ENCODE results near the gene PTPA. TPM values are rescaled to one million over a fixed set of nuclear protein-coding genes. Genes with fewer than 3 reads are reported as not detected.

The PTPA gene
- polyA plus RNA-seq, 1 donor from 2014 or later: 62.8 TPM

DNA sequence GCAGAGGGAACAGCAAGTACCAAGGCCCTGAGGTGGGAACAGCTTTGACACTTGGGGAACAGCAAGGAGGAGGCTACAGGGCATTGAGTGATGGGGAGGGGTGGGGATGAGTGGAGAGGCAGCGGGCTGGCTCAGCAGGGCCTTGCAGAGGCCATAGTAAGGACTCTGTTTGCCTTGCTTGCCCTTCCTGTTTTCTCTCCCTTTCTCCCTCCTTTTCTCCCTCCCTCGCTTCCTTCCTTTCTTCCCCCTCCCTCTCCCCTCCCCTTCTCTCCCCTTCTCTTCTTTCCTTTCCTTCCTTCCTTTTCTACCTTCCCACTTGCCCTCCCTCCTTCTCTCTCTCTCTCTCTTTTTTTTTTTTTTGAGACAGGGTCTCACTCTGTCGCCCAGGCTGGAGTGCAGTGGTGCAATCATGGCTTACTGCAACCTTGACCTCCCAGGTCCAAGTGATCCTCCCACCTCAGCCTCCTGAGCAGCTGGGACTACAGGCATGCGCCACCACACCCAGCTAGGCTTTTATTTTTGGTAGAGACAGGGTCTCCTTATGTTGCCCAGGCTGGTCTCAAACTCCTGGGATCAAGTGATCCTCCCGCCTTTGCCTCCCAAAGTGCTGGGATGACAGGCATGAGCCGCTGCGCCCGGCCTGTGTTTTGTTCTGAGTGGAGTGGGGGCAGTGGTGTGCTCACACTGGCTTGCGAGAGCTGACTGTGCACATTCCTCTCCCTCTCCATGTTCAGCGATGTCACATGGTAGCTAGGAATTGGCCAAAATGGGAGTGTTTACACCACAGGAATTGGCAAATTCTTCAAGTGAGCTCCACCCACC lies 49.7 kb downstream of the PTPA start:
- Histone ChIP-seq H4K20me1 (ENCODE audit: insufficient read depth) (no peaks in the 10 kb centered on the region), H3K4me3 (ENCODE audit: low read length) (no peak overlapping the region), H3K36me3 (ENCODE audit: insufficient read depth, low read length) (no peaks in the 10 kb centered on the region), H3K27me3 (ENCODE audit: insufficient read depth, low read depth, low read length) (no peaks in the 10 kb centered on the region), H3F3A (ENCODE audit: insufficient read depth, low read length, poor library complexity, severe bottlenecking) (no peaks in the 10 kb centered on the region), H3K9ac (ENCODE audit: low read length) (no peak overlapping the region), H3K27ac (ENCODE audit: low read length) (no peak overlapping the region), H3K9me2 (ENCODE audit: insufficient read depth, low read length) (no peaks in the 10 kb centered on the region), H3K4me2 (ENCODE audit: low read length) (no peak overlapping the region), H2AFZ (ENCODE audit: low read depth, low read length) (no peak overlapping the region), H3K9me3 (ENCODE audit: low read length) (no peaks in the 10 kb centered on the region), H3K79me2 (replicated peaks; ENCODE audit: insufficient read depth, low read length) (no peaks in the 10 kb centered on the region)
- TF ChIP-seq TAF1 (IDR thresholded peaks at IDR 0.05; ENCODE audit: low read depth) (no peak), EZH2 (IDR thresholded peaks at IDR 0.05; ENCODE audit: borderline replicate concordance, insufficient read depth, low read length, poor library complexity, severe bottlenecking) (no peak), POLR2AphosphoS5 (IDR thresholded peaks at IDR 0.05) (no peak), RAD21 (conservative IDR thresholded peaks at IDR 0.05) (no peak), MXI1 (conservative IDR thresholded peaks at IDR 0.05; ENCODE audit: poor library complexity, severe bottlenecking) (no peak), EP300 (conservative IDR thresholded peaks at IDR 0.05; ENCODE audit: poor library complexity, severe bottlenecking) (no peak), SMC3 (conservative IDR thresholded peaks at IDR 0.05; ENCODE audit: poor library complexity) (no peak)
- TF ChIP-seq, protein P1, sequence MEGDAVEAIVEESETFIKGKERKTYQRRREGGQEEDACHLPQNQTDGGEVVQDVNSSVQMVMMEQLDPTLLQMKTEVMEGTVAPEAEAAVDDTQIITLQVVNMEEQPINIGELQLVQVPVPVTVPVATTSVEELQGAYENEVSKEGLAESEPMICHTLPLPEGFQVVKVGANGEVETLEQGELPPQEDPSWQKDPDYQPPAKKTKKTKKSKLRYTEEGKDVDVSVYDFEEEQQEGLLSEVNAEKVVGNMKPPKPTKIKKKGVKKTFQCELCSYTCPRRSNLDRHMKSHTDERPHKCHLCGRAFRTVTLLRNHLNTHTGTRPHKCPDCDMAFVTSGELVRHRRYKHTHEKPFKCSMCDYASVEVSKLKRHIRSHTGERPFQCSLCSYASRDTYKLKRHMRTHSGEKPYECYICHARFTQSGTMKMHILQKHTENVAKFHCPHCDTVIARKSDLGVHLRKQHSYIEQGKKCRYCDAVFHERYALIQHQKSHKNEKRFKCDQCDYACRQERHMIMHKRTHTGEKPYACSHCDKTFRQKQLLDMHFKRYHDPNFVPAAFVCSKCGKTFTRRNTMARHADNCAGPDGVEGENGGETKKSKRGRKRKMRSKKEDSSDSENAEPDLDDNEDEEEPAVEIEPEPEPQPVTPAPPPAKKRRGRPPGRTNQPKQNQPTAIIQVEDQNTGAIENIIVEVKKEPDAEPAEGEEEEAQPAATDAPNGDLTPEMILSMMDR (IDR thresholded peaks at IDR 0.05; ENCODE audit: poor library complexity, severe bottlenecking): no peak
- TF ChIP-seq, protein P2, sequence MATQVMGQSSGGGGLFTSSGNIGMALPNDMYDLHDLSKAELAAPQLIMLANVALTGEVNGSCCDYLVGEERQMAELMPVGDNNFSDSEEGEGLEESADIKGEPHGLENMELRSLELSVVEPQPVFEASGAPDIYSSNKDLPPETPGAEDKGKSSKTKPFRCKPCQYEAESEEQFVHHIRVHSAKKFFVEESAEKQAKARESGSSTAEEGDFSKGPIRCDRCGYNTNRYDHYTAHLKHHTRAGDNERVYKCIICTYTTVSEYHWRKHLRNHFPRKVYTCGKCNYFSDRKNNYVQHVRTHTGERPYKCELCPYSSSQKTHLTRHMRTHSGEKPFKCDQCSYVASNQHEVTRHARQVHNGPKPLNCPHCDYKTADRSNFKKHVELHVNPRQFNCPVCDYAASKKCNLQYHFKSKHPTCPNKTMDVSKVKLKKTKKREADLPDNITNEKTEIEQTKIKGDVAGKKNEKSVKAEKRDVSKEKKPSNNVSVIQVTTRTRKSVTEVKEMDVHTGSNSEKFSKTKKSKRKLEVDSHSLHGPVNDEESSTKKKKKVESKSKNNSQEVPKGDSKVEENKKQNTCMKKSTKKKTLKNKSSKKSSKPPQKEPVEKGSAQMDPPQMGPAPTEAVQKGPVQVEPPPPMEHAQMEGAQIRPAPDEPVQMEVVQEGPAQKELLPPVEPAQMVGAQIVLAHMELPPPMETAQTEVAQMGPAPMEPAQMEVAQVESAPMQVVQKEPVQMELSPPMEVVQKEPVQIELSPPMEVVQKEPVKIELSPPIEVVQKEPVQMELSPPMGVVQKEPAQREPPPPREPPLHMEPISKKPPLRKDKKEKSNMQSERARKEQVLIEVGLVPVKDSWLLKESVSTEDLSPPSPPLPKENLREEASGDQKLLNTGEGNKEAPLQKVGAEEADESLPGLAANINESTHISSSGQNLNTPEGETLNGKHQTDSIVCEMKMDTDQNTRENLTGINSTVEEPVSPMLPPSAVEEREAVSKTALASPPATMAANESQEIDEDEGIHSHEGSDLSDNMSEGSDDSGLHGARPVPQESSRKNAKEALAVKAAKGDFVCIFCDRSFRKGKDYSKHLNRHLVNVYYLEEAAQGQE (IDR thresholded peaks at IDR 0.05; ENCODE audit: borderline replicate concordance): no peak

DNA sequence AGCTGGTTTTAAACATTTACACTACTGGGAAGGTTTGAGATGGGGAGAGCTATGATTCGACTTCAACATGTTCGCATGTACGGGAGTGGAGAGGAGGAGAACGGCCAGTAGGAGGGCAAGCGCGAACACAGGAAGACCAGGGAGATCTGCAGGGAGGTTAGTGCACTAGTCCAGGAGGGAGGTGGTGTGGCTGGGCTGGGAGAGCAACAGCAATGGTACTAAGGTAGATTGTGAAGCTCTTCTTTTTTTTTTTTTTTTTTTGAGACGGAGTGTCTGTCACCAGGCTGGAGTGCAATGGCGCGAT lies 50.3 kb downstream of the PTPA start:
- Histone ChIP-seq H2AFZ (ENCODE audit: low read depth, low read length) (no peak overlapping the region), H3K27me3 (ENCODE audit: insufficient read depth, low read depth, low read length) (no peaks in the 10 kb centered on the region), H3K79me2 (replicated peaks; ENCODE audit: insufficient read depth, low read length) (no peaks in the 10 kb centered on the region)

More for the DNA sequence above, 50.3 kb downstream of the PTPA start:
- no peaks in the 10 kb centered on the region for H3K36me3 ChIP-seq (ENCODE audit: insufficient read depth, low read length)
- TF ChIP-seq, protein P1 (IDR thresholded peaks at IDR 0.05; ENCODE audit: poor library complexity, severe bottlenecking): no peak
- TF ChIP-seq POLR2AphosphoS5 (IDR thresholded peaks at IDR 0.05) (no peak), MXI1 (conservative IDR thresholded peaks at IDR 0.05; ENCODE audit: poor library complexity, severe bottlenecking) (no peak), TAF1 (IDR thresholded peaks at IDR 0.05; ENCODE audit: low read depth) (no peak), EZH2 (IDR thresholded peaks at IDR 0.05; ENCODE audit: borderline replicate concordance, insufficient read depth, low read length, poor library complexity, severe bottlenecking) (no peak), RAD21 (conservative IDR thresholded peaks at IDR 0.05) (no peak), EP300 (conservative IDR thresholded peaks at IDR 0.05; ENCODE audit: poor library complexity, severe bottlenecking) (no peak), SMC3 (conservative IDR thresholded peaks at IDR 0.05; ENCODE audit: poor library complexity) (no peak)
- TF ChIP-seq, protein P2 (IDR thresholded peaks at IDR 0.05; ENCODE audit: borderline replicate concordance): no peak
- H3K4me3 ChIP-seq (ENCODE audit: low read length): no peak overlapping the region
- H3K4me2 ChIP-seq (ENCODE audit: low read length): no peak overlapping the region
- H3K9ac ChIP-seq (ENCODE audit: low read length): no peak overlapping the region
- H3K27ac ChIP-seq (ENCODE audit: low read length): no peak overlapping the region
- no peaks in the 10 kb centered on the region for H4K20me1 ChIP-seq (ENCODE audit: insufficient read depth)
- no peaks in the 10 kb centered on the region for H3K9me2 ChIP-seq (ENCODE audit: insufficient read depth, low read length)
- no peaks in the 10 kb centered on the region for H3F3A ChIP-seq (ENCODE audit: insufficient read depth, low read length, poor library complexity, severe bottlenecking)
- no peaks in the 10 kb centered on the region for H3K9me3 ChIP-seq (ENCODE audit: low read length)
